MCF 10A (cell line): ENCODE measurements around the gene SLC30A1. TPM values are rescaled to one million over a fixed set of nuclear protein-coding genes. Genes with fewer than 3 reads are reported as not detected.
"Not testable (repeated sequence)": the region's sequence is repeated elsewhere in the genome, so short reads cannot be mapped to it uniquely, and the experiment has no call there.

Source experiments
- BruUV-seq: library from RNA; stranded (reverse); fragments of 400-500 nt; replicated peaks from 2 replicates; lab custom pipeline; 2021; lab: Mats Ljungman, UMichigan
- CTCF ChIA-PET: fragments of 300-600 bp; sonication (Branson Sonifier 250); formaldehyde crosslinking; extraction: SDS; loops from one replicate; lab custom pipeline; 2021; ENCODE audit warnings: antibody characterized with exemption, inconsistent platforms; lab: Yijun Ruan, JAX
- POLR2A ChIA-PET: fragments of 300-600, 350-650 bp; sonication (Branson Sonifier 250); formaldehyde crosslinking; extraction: SDS; loops from one replicate; lab custom pipeline; 2020; ENCODE audit warnings: antibody characterized with exemption, inconsistent platforms; lab: Yijun Ruan, JAX
- DNase-seq: peaks from one replicate; pipeline ENCODE4 v3.0.0-alpha.2; 2018; ENCODE audit not compliant: unreplicated experiment
- H3K27ac Mint-ChIP-seq: one replicate; pipeline ENCODE4 v1.8.0; 2022; ENCODE audit warnings: mild to moderate bottlenecking, low read depth, mixed read lengths; ENCODE audit not compliant: unreplicated experiment
- H3K27me3 Mint-ChIP-seq: one replicate; pipeline ENCODE4 v1.8.0; 2022; ENCODE audit warnings: mixed read lengths; ENCODE audit not compliant: insufficient read depth, unreplicated experiment
- H3K36me3 Mint-ChIP-seq: one replicate; pipeline ENCODE4 v1.8.0; 2022; ENCODE audit warnings: mild to moderate bottlenecking, moderate library complexity, mixed read lengths; ENCODE audit not compliant: insufficient read depth, unreplicated experiment
- H3K4me1 Mint-ChIP-seq: one replicate; pipeline ENCODE4 v1.8.0; 2022; ENCODE audit warnings: mixed read lengths; ENCODE audit not compliant: insufficient read depth, unreplicated experiment
- H3K4me3 Mint-ChIP-seq: one replicate; pipeline ENCODE4 v1.8.0; 2022; ENCODE audit warnings: mild to moderate bottlenecking, moderate library complexity, mixed read lengths; ENCODE audit not compliant: unreplicated experiment
- H3K9me3 Mint-ChIP-seq: one replicate; pipeline ENCODE4 v1.8.0; 2022; ENCODE audit warnings: mixed read lengths; ENCODE audit not compliant: unreplicated experiment
- intact Hi-C: fragments of 100-400 bp; cut with micrococcal nuclease; formaldehyde crosslinking; loops from 2 replicates; pipeline ENCODE4 v1.14.1; 2022
- total RNA-seq: library from RNA; stranded (reverse); gene quantifications from 2 replicates; pipeline ENCODE4 v1.2.3, GENCODE V29; 2022
- TF ChIP-seq, protein P1 (sequence below): fragments of 200-600 bp; IDR thresholded peaks from one replicate; pipeline ENCODE4 v1.8.0; 2022; ENCODE audit warnings: antibody characterized with exemption, mild to moderate bottlenecking; ENCODE audit not compliant: unreplicated experiment

SLC30A1 gene
- total RNA-seq, 1 experiment from 2014 or later, result 94.1 TPM

DNA sequence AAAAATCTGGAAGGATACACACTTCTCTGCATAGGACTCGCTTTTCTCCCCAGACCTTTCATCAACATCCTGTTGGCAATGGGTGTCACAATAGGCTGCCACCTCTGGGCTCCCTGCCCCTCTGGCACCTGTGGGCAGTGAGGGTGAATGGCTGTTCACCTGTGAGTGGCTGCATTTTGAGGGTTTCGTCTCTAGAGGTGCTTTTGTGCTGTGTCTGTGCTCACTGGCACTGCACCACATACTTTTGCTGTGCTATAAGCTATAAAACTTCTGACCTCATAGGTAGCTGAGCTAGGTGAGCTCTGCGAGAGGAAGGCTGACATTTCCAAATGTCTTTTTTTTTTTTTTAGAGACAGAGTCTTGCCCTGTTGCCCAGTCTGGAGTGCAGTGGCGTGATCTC is 35.9 kb downstream of the SLC30A1 start:
- ChIA-PET POLR2A (interaction anchor here (0.6 to 2.1 kb wide), 3 partner anchors 9 to 189 kb away, joined by 3 to 8 read pairs (median 5); no protein-coding TSS in a partner anchor), CTCF (interaction anchor here (0.5 to 6.9 kb wide), 9 partner anchors 9 to 1169 kb away, joined by 3 to 61 read pairs (median 5); no protein-coding TSS in a partner anchor)
- Mint-ChIP-seq H3K27ac (no peak overlapping the region), H3K4me3 (no peak overlapping the region), H3K27me3 (no peaks in the 10 kb centered on the region), H3K4me1 (peaks cover 9% of the 10 kb centered on the region), H3K9me3 (peaks cover 14% of the 10 kb centered on the region), H3K36me3 (no peaks in the 10 kb centered on the region)
- DNase-seq, result no peak
- TF ChIP-seq, protein P1, sequence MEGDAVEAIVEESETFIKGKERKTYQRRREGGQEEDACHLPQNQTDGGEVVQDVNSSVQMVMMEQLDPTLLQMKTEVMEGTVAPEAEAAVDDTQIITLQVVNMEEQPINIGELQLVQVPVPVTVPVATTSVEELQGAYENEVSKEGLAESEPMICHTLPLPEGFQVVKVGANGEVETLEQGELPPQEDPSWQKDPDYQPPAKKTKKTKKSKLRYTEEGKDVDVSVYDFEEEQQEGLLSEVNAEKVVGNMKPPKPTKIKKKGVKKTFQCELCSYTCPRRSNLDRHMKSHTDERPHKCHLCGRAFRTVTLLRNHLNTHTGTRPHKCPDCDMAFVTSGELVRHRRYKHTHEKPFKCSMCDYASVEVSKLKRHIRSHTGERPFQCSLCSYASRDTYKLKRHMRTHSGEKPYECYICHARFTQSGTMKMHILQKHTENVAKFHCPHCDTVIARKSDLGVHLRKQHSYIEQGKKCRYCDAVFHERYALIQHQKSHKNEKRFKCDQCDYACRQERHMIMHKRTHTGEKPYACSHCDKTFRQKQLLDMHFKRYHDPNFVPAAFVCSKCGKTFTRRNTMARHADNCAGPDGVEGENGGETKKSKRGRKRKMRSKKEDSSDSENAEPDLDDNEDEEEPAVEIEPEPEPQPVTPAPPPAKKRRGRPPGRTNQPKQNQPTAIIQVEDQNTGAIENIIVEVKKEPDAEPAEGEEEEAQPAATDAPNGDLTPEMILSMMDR, result no peak
- intact Hi-C loops, result no loop called here
- no TSS peak for BruUV-seq

DNA sequence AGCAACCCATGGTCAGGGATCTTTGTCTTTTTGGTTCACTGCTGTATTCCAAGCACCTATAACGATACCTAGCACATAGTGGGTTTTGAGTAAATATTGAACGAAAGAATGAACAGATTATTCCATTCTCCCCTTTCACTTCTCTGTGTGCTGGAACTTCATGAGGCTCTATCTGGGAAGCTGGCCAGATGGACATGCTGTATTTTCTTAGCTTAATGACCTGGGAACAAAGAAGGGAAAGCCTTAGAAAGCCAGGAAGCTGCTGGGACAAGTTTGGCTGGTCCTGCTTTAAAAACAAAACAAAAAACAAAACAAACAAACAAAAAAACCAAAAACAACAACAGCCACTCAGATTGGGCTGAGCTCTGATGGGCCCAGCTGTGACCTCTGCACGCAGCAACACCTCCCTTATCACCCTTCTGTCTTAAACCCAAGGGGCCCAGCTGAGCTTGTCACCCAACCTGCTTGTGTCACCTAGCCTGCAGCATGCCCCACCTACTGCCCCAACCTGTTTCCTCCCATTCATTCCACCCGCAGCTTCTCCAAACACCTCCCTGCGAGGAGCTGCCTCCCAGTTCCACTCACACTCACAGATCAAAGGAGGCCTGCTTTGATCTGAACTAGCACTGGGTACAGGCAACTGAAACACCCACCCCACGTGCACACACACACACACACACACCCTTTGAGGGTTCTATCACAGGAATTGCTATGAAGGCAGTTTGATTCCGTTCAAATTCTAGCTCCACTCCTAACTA is 37.1 kb downstream of the SLC30A1 start:
- peaks cover 14% of the 10 kb centered on the region for H3K9me3 Mint-ChIP-seq
- TF ChIP-seq, protein P1, result no peak
- BruUV-seq, result no TSS peak
- no peaks in the 10 kb centered on the region for H3K27me3 Mint-ChIP-seq
- H3K4me3 Mint-ChIP-seq, result no peak overlapping the region
- DNase-seq, result no peak
- intact Hi-C loops, result no loop called here
- ChIA-PET POLR2A (interaction anchor here (0.7 to 2.1 kb wide), 5 partner anchors 10 to 723 kb away, joined by 3 to 8 read pairs (median 4); partner anchors contain the start of gene TRAF5), CTCF (interaction anchor here (0.5 to 6.9 kb wide), 11 partner anchors 8 to 1135 kb away, joined by 3 to 61 read pairs (median 3); no protein-coding TSS in a partner anchor)
- H3K27ac Mint-ChIP-seq, result no peak overlapping the region
- no peaks in the 10 kb centered on the region for H3K36me3 Mint-ChIP-seq
- H3K4me1 Mint-ChIP-seq, result peaks cover 17% of the 10 kb centered on the region

DNA sequence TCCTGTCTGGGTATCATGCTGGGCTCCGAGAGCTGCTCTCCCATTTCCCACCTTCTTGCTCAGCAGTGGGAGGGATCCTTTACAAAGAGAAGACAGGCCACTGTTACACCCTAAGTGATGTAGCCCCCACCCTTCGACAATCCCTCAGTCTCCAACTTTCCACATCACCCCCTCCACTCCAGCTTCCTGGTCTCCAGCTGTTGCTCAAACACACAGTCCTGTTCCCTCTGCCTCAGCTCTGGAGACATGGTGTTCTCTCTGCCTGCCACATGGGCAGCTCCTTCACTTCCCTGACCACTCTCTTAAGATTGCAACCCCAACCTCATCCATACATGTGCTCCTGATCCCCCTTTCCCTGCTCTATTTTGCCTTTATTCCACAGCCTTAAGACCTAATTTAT is 37.7 kb downstream of the SLC30A1 start:
- ChIA-PET POLR2A (interaction anchor here (0.7 to 1.1 kb wide), 3 partner anchors 11 to 724 kb away, joined by 3 to 4 read pairs (median 3); partner anchors contain the start of gene TRAF5), CTCF (interaction anchor here (0.9 to 6.9 kb wide), 7 partner anchors 11 to 1134 kb away, joined by 3 to 61 read pairs (median 9); no protein-coding TSS in a partner anchor)
- no peak overlapping the region for H3K4me3 Mint-ChIP-seq
- no TSS peak for BruUV-seq
- no peaks in the 10 kb centered on the region for H3K36me3 Mint-ChIP-seq
- H3K4me1 Mint-ChIP-seq, result peaks cover 17% of the 10 kb centered on the region
- no peak overlapping the region for H3K27ac Mint-ChIP-seq
- TF ChIP-seq, protein P1, result no peak
- peaks cover 14% of the 10 kb centered on the region for H3K9me3 Mint-ChIP-seq
- intact Hi-C loops, result no loop called here
- no peaks in the 10 kb centered on the region for H3K27me3 Mint-ChIP-seq
- DNase-seq, result no peak

DNA sequence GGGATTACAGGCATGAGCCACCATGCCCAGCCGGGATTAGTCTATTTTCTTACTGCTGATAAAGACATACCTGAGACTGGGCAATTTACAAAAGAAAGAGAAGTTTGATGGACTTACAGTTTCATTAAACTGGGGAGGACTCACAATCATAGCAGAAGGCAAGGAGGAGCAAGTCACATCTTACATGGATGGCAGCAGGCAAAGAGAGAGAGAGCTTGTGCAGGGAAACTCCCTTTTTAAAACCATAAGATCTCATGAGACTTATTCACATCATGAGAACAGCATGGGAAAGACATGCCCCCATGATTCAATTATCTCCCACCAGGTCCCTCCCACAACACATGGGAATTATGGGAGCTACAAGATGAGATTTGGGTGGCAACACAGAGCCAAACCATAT is 38.1 kb downstream of the SLC30A1 start:
- H3K4me3 Mint-ChIP-seq, H3K27me3 Mint-ChIP-seq, BruUV-seq, DNase-seq, H3K27ac Mint-ChIP-seq, intact Hi-C loops, H3K36me3 Mint-ChIP-seq: not testable (repeated sequence)
- ChIA-PET POLR2A (interaction anchor here (0.7 to 1.1 kb wide), 3 partner anchors 10 to 724 kb away, joined by 3 to 4 read pairs (median 3); partner anchors contain the start of gene TRAF5), CTCF (interaction anchor here (0.9 to 6.9 kb wide), 9 partner anchors 11 to 1134 kb away, joined by 3 to 61 read pairs (median 4); no protein-coding TSS in a partner anchor)
- Mint-ChIP-seq H3K4me1 (peaks cover 17% of the 10 kb centered on the region), H3K9me3 (peaks cover 14% of the 10 kb centered on the region)
